Endothelial cell (in vitro differentiated cells): Measurements from ENCODE around the gene RIBC1. TPM values are rescaled to one million over a fixed set of nuclear protein-coding genes. Genes with fewer than 3 reads are reported as not detected.
A peak's percentile ranks its signal among the peaks of the same experiment; 100 is the strongest.

ENCODE experiments used
- DNase-seq: peaks from one replicate; pipeline ENCODE4 v3.0.0; 2021; ENCODE audit warnings: low spot score
- H3K27ac Mint-ChIP-seq: one replicate; pipeline ENCODE4 v1.8.0; 2021; ENCODE audit warnings: mixed read lengths, inconsistent platforms; ENCODE audit not compliant: unreplicated experiment
- H3K27me3 Mint-ChIP-seq: one replicate; pipeline ENCODE4 v1.8.0; 2021; ENCODE audit warnings: mild to moderate bottlenecking, moderate library complexity, mixed read lengths, inconsistent platforms; ENCODE audit not compliant: unreplicated experiment
- H3K36me3 Mint-ChIP-seq: one replicate; pipeline ENCODE4 v1.8.0; 2021; ENCODE audit warnings: mild to moderate bottlenecking, low read depth, mixed read lengths, inconsistent platforms; ENCODE audit not compliant: unreplicated experiment
- H3K4me1 Mint-ChIP-seq: one replicate; pipeline ENCODE4 v1.8.0; 2021; ENCODE audit warnings: mild to moderate bottlenecking, mixed read lengths, inconsistent platforms; ENCODE audit not compliant: unreplicated experiment
- H3K4me3 Mint-ChIP-seq: one replicate; pipeline ENCODE4 v1.8.0; 2021; ENCODE audit warnings: mild to moderate bottlenecking, mixed read lengths, inconsistent platforms; ENCODE audit not compliant: unreplicated experiment
- H3K9me3 Mint-ChIP-seq: one replicate; pipeline ENCODE4 v1.8.0; 2021; ENCODE audit warnings: mixed read lengths, inconsistent platforms; ENCODE audit not compliant: unreplicated experiment
- CTCF ChIP-seq: fragments of 200-600 bp; sonication (generic); IDR thresholded peaks from one replicate; pipeline ENCODE4 v1.5.0; 2021; ENCODE audit warnings: antibody characterized with exemption; ENCODE audit not compliant: unreplicated experiment
- long read RNA-seq: library from polyadenylated mRNA; unstranded; transcript quantifications from one replicate; pipeline ENCODE4 v2.0.0, GENCODE V29; 2020; ENCODE audit not compliant: unreplicated experiment
- total RNA-seq: library from RNA; stranded (reverse); fragmentation: NEBNext Ultra II Directional; extraction: Animal tissue kit (Norgen Biotek cat#: 25700); gene quantifications from one replicate; pipeline ENCODE4 v1.2.1, GENCODE V29; 2021; ENCODE audit not compliant: unreplicated experiment

RIBC1 gene
- 0.97 TPM for total RNA-seq
- long read RNA-seq: 0 reads

- no peaks in the 10 kb centered on the region for H3K9me3 Mint-ChIP-seq
- H3K36me3 Mint-ChIP-seq: peaks cover 9% of the 10 kb centered on the region
- peak within 1 kb of the TSS; percentile 100 for H3K27ac Mint-ChIP-seq
- no peak for DNase-seq
- TF ChIP-seq CTCF: no peak
- peaks cover 7% of the 10 kb centered on the region for H3K4me1 Mint-ChIP-seq
- peaks cover 2% of the 10 kb centered on the region for H3K27me3 Mint-ChIP-seq
- peak within 1 kb of the TSS; percentile 97 for H3K4me3 Mint-ChIP-seq
Measured at GRCh38 chrX:53422861-53423306, at the start of gene RIBC1. Gene RIBC1, plus strand, starts transcription at chrX:53422873. Its CDS starts 3,404 bp downstream, at chrX:53426277.

GRCh38 chrX:53373307-53373706 is 49.4 kb upstream of the RIBC1 start:
- H3K27ac Mint-ChIP-seq: no peak overlapping the region
- H3K9me3 Mint-ChIP-seq: no peaks in the 10 kb centered on the region
- H3K36me3 Mint-ChIP-seq: peaks cover 17% of the 10 kb centered on the region
- no peak for DNase-seq
- H3K27me3 Mint-ChIP-seq: peaks cover 2% of the 10 kb centered on the region
- no peak for TF ChIP-seq CTCF
- H3K4me1 Mint-ChIP-seq: peaks cover 6% of the 10 kb centered on the region
- no peak overlapping the region for H3K4me3 Mint-ChIP-seq

GRCh38 chrX:53374222-53374820 is 48.4 kb upstream of the RIBC1 start:
- H3K27me3 Mint-ChIP-seq: peaks cover 2% of the 10 kb centered on the region
- H3K4me3 Mint-ChIP-seq: peak overlapping the region; percentile 39
- peaks cover 6% of the 10 kb centered on the region for H3K4me1 Mint-ChIP-seq
- peak overlapping the region; percentile 31 for H3K27ac Mint-ChIP-seq
- H3K36me3 Mint-ChIP-seq: peaks cover 20% of the 10 kb centered on the region
- DNase-seq: no peak
- no peaks in the 10 kb centered on the region for H3K9me3 Mint-ChIP-seq
- no peak for TF ChIP-seq CTCF

GRCh38 chrX:53374923-53375322 is 47.8 kb upstream of the RIBC1 start:
- peaks cover 25% of the 10 kb centered on the region for H3K36me3 Mint-ChIP-seq
- no peaks in the 10 kb centered on the region for H3K9me3 Mint-ChIP-seq
- H3K27me3 Mint-ChIP-seq: peaks cover 2% of the 10 kb centered on the region
- no peak overlapping the region for H3K4me3 Mint-ChIP-seq
- DNase-seq: no peak
- TF ChIP-seq CTCF: no peak
- H3K4me1 Mint-ChIP-seq: peaks cover 6% of the 10 kb centered on the region
- H3K27ac Mint-ChIP-seq: no peak overlapping the region

- no peak for DNase-seq
- no peak for TF ChIP-seq CTCF
- H3K27me3 Mint-ChIP-seq: peaks cover 2% of the 10 kb centered on the region
- peaks cover 6% of the 10 kb centered on the region for H3K4me1 Mint-ChIP-seq
- H3K9me3 Mint-ChIP-seq: no peaks in the 10 kb centered on the region
- peaks cover 34% of the 10 kb centered on the region for H3K36me3 Mint-ChIP-seq
- no peak overlapping the region for H3K4me3 Mint-ChIP-seq
- H3K27ac Mint-ChIP-seq: no peak overlapping the region
Measured at GRCh38 chrX:53376888-53377287, 45.8 kb upstream of the RIBC1 start.
